T-helper 2 cell (primary cell): ENCODE data around the gene MRPL20.
"Not testable (repeated sequence)": the region's sequence is repeated elsewhere in the genome, so short reads cannot be mapped to it uniquely, and the experiment has no call there.

Experiments
- DNase-seq, 5 experiments: peaks; one replicate each; pipeline versions ENCODE4 v3.0.0 to v3.0.0-alpha.2; 2012 to 2022

Gene MRPL20

DNA sequence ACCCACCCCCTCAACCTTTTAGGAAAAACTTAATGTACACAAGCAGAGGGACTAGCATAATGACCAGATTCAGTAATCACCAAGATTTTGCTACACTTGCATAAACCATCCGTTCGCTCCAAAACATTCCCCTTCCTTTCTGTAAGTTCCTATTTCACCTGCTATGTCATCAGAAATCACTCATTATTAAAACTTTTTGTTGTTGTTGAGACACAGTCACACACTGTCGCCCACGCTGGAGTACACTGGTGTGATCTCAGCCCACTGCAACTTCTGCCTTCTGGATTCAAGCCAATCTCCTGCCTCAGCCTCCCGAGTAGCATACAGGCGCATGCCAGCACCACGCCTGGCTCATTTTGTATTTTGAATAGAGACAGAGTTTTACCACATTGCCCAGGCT lies 3.4 kb downstream of the MRPL20 start:
- no peak for DNase-seq

DNA sequence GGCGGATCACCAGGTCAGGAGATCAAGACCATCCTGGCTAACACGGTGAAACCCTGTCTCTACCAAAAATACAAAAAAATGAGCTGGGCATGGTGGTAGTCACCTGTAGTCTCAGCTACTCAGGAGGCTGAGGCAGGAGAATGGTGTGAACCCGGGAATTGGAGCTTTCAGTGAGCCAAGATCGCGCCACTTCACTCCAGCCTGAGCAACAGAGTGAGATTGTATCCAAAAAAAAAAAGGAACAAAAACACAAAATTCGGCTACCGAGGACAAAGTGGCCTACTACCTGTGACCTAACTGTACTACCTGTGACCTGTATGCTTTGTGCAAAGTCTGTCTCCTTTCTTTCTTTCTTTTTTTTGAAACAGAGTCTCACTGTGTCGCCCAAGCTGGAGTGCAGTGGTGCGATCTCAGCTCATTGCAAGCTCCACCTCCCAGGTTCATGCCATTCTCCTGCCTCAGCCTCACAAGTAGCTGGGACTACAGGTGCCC lies 4.1 kb downstream of the MRPL20 start:
- DNase-seq = not testable (repeated sequence)

DNA sequence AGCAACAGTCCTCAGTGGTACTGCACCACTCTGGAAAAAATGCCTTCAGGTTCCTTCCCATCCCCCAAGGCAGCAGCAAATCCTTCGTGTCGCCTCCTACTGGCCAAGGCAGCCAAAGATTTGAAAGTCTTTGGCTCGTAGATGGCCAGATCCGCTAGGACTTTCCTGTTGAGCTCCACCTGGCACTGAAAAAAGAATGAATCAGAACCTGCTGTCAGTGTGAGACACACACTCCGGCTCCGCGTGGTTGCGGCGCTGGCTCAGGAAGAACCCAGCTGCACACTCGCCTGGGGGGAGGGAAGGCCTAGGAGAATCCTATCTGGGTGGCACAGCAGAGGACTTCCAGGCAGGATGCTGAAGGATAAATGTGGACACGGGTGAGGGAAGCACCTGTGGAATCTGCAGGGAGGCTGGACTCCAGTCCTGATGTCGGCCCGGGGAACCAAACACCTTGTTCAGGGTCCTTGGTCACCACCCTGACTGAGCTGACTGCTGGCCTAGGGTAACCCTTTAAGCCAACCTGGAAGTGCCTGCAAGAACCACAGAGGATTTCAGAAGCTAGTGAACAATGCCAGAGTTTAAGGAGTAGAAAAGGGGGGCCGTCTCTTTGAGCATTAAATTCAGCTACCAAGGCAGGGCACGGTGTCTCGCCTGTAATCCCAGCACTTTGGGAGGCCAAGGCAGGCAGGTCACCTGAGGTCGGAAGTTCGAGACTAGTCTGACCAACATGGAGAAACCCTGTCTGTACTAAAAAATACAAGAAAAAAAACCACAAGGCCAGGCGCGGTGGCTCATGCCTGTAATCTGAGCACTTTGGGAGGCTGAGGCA lies 4.8 kb downstream of the MRPL20 start:
- DNase-seq = peak in 1 of 5 experiments; percentile 51

DNA sequence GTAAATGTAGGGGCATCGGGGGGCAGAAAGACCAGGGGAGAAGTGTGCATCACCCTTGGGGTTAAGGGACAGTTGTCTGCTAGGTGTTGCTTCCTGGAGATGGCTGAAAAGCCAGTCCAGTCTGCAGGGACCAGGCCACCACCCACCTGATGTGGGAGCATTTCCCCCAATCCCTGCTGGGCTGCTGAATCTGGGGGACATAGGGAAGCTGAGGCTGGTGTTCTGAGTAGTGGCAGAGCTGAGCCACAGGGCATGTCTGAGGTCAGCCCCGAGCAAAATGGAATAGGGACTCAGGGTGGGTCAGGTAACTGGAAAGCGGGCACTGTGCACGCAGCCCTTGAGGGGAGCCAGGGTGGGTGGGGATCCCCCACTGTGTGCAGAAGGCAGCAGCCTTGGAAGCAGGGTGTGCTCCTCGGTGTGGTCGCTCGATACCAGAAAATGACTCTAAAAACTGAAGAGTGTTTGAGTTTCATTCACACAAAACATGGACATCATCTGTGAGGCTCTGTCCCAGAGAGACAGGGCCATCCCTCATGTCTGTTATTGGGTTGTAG lies 5.6 kb downstream of the MRPL20 start:
- DNase-seq = no peak

DNA sequence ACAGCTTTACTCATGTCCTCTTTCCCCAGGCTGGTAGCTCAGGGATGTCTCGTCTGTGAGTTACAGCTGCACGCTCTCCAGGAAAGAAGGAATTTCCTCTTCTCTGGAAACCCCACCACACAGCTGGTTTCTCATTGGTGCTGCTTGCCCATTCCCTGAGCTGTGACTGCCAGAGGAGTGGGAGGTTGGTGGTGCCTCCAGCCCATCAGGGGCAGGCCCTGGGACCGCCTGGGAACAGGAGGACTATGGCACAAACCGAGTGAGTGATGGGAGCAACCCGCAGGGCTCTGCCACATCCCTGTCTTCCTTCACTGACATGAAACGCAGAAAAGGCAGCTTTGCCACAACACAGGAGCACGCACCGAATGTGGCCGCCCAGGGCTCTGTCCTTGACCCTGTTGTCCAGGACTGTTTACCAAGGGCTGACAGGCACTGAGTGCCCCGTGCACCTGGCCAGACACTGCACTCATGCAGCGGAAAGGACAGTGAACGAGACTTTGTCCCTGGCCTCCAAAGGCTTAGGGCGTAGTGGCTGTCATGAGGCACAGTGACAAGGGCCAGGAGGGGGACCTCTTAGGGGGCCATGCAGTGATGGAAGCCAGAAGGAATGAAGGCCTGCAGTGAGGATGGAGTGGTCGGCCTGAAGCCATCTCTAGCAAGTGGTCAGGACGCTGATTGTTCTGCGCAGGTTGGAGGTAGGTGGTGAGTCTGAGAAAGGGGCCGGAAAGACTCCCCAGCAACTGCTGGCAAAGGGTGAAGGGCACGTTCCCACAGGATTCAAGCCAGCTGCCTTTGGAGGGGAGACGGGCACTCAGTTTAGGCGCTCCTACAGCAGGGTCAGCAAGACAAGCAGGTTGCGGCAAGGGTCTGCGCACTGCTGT lies 6.3 kb downstream of the MRPL20 start:
- no peak for DNase-seq

DNA sequence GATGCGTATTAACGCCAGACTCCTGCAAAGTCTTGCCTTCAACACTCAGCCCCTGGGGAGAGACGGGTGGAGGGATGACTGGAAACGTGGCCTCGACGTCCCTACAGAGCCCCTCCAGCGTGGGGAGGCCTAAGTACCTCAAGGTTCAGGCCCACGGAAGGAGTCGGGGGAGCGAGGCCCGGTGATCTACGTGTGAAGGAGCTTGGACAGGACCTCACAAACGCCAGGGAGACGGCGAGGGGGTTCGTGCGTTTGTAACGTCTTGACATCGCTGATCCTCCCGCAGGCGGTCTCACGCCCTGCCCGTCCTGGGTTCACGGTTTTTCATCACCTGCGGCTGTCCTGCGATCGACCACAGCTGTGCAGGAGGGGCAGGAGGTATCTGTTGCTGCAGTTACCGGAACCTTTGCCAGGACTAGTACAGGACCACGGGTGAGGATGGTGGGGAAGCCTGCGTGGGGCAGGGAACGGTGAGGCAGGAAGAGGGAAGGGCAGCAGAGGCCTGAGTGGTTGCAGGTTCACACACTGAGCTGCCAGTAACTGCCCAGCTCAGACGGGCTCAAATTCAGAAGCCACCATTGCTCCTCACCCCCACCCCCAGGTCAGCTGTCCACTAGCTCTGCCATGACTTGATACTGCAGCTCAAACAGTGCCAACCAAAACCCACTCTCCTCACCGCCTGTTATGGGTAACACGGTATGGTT lies 7.1 kb downstream of the MRPL20 start:
- DNase-seq = peak in 1 of 5 experiments; percentile 39

DNA sequence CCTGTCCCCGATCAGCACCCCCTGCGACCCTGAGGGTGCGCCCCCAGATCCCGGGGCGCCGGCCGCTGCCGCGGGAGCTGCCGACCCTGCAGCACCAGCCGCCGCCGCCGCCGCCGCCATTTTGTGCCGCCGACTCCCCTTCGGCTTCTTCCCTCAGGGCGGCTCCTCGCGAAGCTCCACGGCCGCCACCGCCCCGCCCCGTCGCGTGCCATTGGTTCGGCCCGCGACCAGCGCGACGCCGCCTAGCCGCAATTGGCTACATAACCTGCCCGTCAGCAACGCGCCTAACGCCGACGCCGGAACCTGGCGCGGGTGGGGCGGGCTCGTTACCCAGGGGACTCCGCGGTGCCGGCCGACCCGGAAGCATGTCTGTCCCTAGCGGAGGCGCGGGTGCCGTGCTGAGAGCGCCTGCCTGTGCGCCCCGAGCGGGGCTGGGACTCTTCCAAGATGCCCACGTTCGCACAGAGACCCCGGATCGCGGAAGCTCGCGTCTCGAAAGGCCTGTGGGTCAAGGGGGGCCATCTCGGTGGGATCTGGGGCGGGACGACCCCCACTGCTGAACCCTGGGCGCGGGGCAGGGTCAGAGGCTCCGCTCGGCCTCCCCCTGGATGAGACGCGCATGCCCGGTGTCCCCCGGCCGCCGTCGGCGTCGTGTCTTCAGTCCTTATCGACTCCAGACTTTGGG lies 7.8 kb downstream of the MRPL20 start, which contains the start of gene CCNL2:
CCNL2 (minus strand) TSS at position 149 of the 685 bp plus-strand sequence; CDS start at position 120, 29 bp downstream.
- DNase-seq = peak; percentile 97 to 100 (median 99)

DNA sequence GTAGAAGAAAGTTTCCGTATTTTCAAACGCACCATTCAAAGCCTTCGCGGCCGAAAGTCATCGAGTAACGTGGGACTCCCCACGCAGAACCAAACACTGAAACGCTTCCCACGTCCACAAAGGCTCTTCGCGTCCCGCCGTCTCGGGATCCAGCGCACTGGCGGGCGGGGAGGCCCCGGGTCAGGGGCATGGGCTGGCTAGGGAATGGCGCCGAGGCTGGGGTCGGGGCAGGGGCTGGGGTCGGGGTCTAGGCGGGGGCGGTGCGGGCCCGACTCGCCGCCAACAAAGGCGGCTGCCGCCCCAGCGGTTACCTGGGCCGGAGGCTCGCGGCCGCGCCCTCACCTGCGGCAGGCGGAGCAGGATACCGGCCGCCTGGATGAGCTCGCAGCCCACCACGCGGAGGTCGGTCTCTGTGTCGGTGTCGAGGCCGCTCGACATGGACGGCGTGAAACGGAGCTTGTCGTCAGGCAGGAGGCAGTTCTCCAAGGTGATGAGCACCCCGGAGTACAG lies 8.4 kb downstream of the MRPL20 start:
- DNase-seq = peak in 2 of 5 experiments; percentile 7 to 23

- peak in 1 of 5 experiments; percentile 36 for DNase-seq
These were observed 9.1 kb downstream of the MRPL20 start for GRCh38 chr1:1397839-1398523.

- no peak for DNase-seq
These were observed 11.9 kb downstream of the MRPL20 start for GRCh38 chr1:1395166-1395565.

GRCh38 chr1:1394116-1394515 lies 13.0 kb downstream of the MRPL20 start:
- DNase-seq = no peak

DNA sequence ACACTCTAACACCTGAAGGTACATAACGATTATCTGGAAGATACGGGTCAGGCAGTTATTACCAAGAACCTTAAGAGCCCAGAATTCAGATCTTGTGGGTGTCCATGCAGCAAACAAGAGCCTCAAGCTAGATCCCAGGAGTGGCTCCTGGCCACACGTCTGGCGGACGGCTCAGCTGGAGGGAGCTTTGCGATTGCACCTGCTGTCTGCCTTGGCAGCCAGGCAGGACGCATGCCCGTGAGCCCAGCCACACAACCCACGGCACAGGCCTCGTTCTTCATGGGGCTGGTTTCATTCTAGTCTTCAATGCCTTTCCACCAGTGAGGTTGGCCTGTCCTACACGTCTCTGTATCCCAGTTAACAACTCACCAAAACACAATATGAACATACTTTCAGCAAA lies 13.7 kb downstream of the MRPL20 start:
- no peak for DNase-seq

- DNase-seq = no peak
These were observed 14.1 kb downstream of the MRPL20 start for GRCh38 chr1:1393014-1393413.

- no peak for DNase-seq
These were observed 15.9 kb downstream of the MRPL20 start for GRCh38 chr1:1391225-1391624.

GRCh38 chr1:1390675-1391074 lies 16.4 kb downstream of the MRPL20 start:
- no peak for DNase-seq

- peak in 1 of 5 experiments; percentile 32 for DNase-seq
These were observed 19.0 kb downstream of the MRPL20 start for GRCh38 chr1:1388078-1388472.

DNA sequence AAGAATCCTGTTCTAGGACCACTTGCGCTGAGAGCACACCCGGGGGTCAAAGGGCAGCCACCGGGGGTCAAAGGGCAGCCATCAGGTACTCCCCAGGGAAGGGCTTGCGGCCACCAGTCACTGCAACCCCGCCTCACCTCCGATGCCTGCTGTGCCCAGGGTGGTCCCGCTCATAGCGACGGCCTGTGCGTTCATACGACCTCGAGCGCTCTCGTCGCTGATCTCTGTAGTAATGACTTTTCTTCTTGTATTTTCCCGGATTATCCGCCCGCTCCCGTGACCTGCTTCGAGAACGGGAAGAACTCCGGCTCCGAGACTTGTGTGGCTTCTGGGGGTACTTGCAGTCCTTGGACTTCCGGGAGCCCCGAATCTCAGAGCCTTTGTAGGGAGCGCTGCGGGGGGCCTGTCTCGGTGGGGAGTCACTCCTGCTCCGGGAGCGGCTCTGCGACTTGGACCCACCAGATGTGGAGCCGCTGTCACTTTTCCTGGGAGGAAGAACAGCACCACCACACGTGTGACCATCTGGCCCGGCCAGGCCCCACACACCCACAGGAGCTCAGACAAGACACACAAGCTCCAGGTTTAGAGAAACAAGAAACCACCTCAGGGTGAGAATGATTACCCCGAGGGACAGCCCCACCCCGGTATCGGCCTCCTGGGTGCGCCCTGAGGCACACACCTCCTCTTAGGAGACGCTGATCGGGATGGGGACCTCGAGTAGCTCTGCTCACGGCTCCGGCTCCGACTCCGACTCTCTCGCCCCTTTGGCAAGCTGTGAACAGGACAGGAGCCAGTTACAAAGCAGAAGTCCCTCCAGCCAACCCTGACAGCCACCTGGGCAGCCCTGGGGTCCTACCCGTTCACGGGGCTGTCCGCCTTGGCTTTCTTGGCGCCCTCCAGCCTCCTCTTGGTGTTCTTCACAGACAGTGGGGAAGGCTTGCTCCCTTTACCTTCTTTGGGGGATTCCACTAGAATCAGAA lies 19.7 kb downstream of the MRPL20 start:
- DNase-seq = no peak

DNA sequence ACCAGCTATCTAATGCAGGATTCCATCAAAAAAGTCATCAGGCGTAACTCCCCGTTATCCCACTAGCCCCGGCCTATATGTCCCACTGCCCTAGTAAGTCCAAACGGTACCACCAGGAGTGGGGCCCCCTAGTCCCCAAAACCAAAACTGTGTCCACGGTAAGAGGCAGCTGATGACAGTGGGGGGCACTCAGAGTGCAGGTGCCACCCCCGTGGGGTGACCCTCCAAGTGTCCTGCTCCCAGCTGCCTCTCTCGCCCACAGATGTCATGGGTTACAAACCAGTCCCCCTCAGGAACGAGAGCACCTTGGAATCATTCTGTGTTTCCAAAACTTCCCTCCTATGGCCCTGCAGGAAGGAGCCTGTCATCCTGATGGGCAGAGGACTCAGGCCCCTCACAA lies 21.2 kb downstream of the MRPL20 start:
- DNase-seq = no peak

GRCh38 chr1:1385339-1385738 lies 21.8 kb downstream of the MRPL20 start:
- DNase-seq = not testable (repeated sequence)

GRCh38 chr1:1381294-1381693 lies 25.8 kb downstream of the MRPL20 start:
- DNase-seq = no peak
